Stomach smooth muscle (tissue), 2 donors: Measurements from ENCODE around the gene RNU1-4.
A peak's percentile ranks its signal among the peaks of the same experiment; 100 is the strongest.
"Not testable (repeated sequence)": the region's sequence is repeated elsewhere in the genome, so short reads cannot be mapped to it uniquely, and the experiment has no call there.

Source experiments
- H3K27ac ChIP-seq: one replicate; pipeline ENCODE4 v1.7.0; 2013; ENCODE audit warnings: mild to moderate bottlenecking, low read length, inconsistent platforms
- H3K27me3 ChIP-seq, 2 donors: one replicate each; pipeline ENCODE4 v1.7.0; 2013; ENCODE audit warnings: low read length in 2 of 2; ENCODE audit not compliant: insufficient read depth in 2 of 2, control insufficient read depth in 1 of 2
- H3K36me3 ChIP-seq, 2 donors: one replicate each; pipeline ENCODE4 v1.7.0; 2013; ENCODE audit warnings: low read length in 2 of 2; ENCODE audit not compliant: control insufficient read depth in 2 of 2, insufficient read depth in 2 of 2
- H3K4me1 ChIP-seq: one replicate; pipeline ENCODE4 v1.7.0; 2013; ENCODE audit warnings: low read length; ENCODE audit not compliant: control insufficient read depth, insufficient read depth
- H3K4me3 ChIP-seq, 2 donors: one replicate each; pipeline ENCODE4 v1.7.0; 2013; ENCODE audit warnings: low read length in 2 of 2
- H3K9ac ChIP-seq, 2 donors: one replicate each; pipeline ENCODE4 v1.7.0; 2013; ENCODE audit warnings: low read length in 2 of 2, mild to moderate bottlenecking in 1 of 2
- H3K9me3 ChIP-seq, 2 donors: one replicate each; pipeline ENCODE4 v1.7.0; 2013; ENCODE audit warnings: low read length in 2 of 2; ENCODE audit not compliant: control insufficient read depth in 2 of 2
- donor health status: healthy.
- donor health status: Pancreatic carcinoma.

RNU1-4 gene

DNA sequence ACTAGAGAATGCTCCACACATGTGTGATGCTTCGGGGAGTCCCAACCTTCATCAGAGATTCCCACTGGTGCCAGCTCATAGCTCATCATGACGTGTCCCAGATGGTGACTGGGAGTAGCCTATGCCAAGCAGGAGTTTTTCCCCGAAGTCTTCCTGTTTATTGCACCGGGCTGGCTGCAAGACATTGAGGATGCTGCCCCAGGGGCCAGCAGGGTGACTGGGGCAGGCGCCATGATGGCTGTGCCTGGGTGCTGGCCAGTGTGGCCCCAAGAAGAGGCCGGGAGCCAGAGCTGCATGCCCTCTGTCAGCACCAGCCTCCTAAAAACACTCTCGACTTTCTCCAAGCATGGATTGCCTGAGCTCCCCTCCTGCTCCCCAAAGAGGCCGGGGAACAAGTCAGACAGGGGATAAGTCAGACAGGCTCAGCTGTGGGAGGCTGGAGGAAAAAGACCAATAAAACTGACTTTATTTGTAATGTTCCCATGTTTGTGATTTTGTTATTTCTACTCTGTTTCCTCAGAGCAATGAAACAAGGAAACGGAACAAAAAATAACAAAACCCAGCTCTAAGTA lies 24.0 kb downstream of the RNU1-4 start:
- not testable (repeated sequence) for H3K9ac ChIP-seq, H3K27me3 ChIP-seq, H3K4me1 ChIP-seq, H3K4me3 ChIP-seq, H3K9me3 ChIP-seq, H3K36me3 ChIP-seq
- H3K27ac ChIP-seq = peak overlapping the region; percentile 73

DNA sequence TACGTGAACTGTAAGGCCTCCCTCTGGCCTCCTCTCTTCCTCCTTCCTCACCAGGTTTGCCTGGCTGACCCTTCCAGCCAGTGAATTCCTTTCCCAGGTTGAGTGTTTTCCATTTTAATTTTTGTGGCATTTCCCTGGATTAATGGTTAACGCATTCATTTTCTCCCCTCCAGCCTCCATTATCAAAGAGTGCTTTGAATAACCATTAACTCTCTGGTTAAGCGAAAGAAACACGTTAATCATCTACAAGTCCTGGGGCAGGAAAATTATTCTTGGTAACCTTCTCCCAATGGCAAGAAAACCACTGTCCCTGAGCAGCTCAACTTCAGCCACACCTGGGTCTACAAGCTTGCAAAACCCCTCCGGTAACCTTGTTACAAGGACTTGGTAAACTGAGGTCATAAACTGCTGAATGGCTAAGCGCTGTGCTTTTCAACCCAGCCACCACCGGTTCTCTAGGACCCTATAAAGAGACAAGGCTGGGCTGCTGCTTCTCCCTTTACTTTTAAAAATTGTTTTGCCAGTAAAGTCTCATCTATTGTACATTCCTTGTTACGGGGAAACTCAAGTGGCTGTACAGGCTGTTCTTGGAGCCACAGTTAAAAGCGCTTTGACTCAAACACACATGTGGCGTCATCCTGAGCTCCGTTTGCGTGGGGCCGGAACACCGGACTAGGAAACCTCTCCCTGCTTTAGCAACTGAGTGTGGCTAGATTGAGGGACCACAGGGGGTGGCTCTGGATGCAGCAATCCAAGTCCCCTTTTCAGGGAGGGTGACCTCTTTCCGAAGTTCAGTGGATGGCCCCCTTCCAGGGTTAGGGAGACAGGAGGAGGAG lies 24.7 kb downstream of the RNU1-4 start:
- H3K9me3 ChIP-seq, H3K4me1 ChIP-seq, H3K27me3 ChIP-seq, H3K36me3 ChIP-seq: not testable (repeated sequence)
- peak overlapping the region in 1 of 2 donors; percentile 35 for H3K4me3 ChIP-seq
- H3K27ac ChIP-seq = peak overlapping the region; percentile 73
- H3K9ac ChIP-seq = peak overlapping the region in 1 of 2 donors; percentile 13

DNA sequence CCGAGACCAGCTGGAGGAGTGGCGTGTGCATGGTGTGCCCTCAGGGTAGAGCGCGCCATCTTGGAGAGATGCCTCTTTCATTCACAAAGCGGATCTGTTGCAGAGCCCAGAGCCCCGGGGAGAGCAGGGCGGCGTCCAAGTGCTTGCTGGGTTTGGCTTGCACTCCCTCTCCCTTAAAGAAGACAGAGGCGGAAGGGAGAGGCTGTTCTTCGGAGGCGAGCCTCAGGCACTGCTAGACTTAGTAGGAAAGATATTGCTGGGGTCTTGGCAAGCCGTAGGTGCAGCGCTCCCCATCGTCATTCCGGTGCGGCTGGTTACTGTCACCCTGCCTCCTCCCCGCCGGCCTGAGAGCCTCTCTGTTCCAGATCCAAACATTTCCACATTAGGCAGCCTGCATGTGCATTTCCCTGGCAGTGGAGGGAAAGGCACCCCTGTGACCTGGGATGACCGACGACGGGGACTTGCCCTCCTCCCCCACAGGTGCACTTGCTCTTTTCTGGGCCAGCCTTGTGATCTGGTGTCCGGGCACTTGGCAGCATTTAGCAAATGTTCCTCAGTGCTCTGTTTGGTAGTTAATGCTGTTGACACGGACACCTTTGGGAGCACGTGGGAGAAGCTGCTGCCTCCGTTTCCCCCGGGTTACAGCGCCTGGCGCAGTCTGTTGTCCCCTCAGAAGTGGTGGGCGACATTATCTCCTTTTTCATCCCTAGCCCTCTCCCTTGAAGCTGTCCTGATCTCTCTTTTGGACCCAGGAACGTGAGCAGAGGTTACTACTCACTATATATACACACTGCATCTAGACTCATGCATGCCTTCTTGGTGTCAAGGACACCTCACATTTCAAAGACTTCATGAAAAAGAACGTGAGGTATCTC lies 25.7 kb downstream of the RNU1-4 start:
- H3K9me3 ChIP-seq, H3K36me3 ChIP-seq, H3K9ac ChIP-seq, H3K27me3 ChIP-seq, H3K4me1 ChIP-seq: not testable (repeated sequence)
- Histone ChIP-seq H3K4me3 (peak overlapping the region in 1 of 2 donors; percentile 35), H3K27ac (peak overlapping the region; percentile 73)

DNA sequence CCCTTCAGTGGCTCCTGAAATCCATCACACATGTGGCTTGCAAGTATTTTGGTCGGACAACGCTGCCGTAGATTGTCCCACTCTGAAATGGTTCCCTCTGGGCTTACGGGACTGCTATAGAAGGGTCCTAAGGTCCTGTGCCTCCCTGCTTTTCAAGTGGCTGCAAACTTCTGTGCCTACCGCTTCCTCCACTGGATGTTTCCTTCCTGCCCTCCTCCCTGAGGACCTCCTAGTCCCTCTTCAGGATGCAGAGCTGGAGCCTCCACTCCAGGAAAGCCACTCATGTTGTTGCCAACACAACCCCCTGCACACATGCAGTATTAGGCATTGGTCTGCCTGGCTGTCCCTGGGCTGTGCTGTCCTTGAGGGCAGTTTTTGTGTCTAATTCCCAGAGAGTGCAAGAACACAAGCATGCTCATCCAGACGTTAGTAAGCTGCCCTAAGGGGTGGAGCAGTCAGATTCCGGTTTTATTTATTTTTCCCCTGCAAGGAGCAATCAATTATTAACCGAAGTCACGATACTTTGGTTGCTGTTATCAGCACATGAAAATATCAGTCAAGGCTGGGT lies 26.5 kb downstream of the RNU1-4 start:
- not testable (repeated sequence) for H3K4me3 ChIP-seq, H3K27me3 ChIP-seq, H3K9me3 ChIP-seq, H3K9ac ChIP-seq, H3K36me3 ChIP-seq, H3K4me1 ChIP-seq
- peak overlapping the region; percentile 53 for H3K27ac ChIP-seq

DNA sequence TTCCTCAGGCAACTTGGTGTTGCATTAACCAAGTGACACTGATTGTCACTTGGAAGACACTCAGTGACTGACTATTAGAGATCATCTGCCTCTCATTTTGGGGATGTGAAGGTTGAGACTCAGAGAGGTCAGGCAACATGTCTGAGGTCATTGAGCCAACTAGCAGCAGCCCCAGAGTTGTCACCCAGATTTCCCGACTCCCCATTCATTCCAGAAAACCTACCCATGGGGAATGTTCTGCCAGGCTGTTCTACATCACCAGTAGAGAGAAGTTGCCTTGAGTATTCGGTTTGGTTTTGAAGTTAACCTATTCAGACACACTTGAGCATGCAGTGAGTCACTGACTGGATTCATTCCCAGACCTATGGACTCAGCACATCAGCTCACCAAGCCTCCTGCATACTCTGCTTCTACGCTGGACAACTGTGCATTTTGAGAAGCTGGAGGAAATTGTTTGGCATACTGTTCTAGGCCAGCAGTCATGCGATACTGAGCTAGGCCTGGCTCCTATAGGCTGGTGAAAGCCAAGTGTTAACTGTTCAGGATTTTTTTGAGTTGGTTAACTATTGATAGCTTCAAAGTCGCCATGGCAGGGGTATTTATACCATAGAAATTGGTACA lies 29.9 kb downstream of the RNU1-4 start:
- H3K9me3 ChIP-seq, H3K4me3 ChIP-seq, H3K27me3 ChIP-seq, H3K36me3 ChIP-seq, H3K9ac ChIP-seq, H3K4me1 ChIP-seq: not testable (repeated sequence)
- H3K27ac ChIP-seq = peak overlapping the region; percentile 24

- H3K9ac ChIP-seq, H3K9me3 ChIP-seq, H3K27me3 ChIP-seq, H3K4me1 ChIP-seq, H3K36me3 ChIP-seq, H3K4me3 ChIP-seq, H3K27ac ChIP-seq: not testable (repeated sequence)
Observed at GRCh38 chr1:16770896-16771446, 30.7 kb downstream of the RNU1-4 start.

GRCh38 chr1:16772275-16773204 lies 32.2 kb downstream of the RNU1-4 start:
- not testable (repeated sequence) for H3K4me1 ChIP-seq, H3K27me3 ChIP-seq, H3K27ac ChIP-seq, H3K9me3 ChIP-seq, H3K9ac ChIP-seq, H3K36me3 ChIP-seq
- H3K4me3 ChIP-seq = peak overlapping the region in 1 of 2 donors; percentile 29

DNA sequence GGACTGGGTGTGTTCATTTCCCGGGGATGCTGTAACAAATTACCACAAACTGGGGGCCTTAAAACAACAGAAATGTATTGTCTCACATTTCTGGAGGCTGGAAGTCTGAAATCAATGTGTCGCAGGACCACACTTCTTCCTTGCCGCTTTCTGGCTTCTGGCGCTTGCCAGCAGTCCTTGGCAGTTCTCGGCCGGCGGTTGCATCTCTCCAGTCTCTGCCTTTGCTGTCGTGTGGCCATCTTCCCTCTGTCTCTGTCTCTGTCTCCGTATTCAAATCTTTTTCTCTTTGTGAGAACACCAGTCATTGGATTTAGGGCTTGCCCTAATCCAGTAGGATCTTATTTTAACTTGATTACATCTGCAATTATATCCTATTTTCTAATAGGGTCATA lies 32.9 kb downstream of the RNU1-4 start:
- not testable (repeated sequence) for H3K9ac ChIP-seq, H3K9me3 ChIP-seq, H3K27me3 ChIP-seq, H3K27ac ChIP-seq, H3K4me1 ChIP-seq, H3K4me3 ChIP-seq, H3K36me3 ChIP-seq

GRCh38 chr1:16773723-16774122 lies 33.4 kb downstream of the RNU1-4 start:
- not testable (repeated sequence) for H3K4me3 ChIP-seq, H3K27ac ChIP-seq, H3K36me3 ChIP-seq, H3K9me3 ChIP-seq, H3K4me1 ChIP-seq, H3K9ac ChIP-seq, H3K27me3 ChIP-seq
